Testis (tissue), 3 donors: ENCODE results near the gene ANKRD34C. TPM values are rescaled to one million over a fixed set of nuclear protein-coding genes. Genes with fewer than 3 reads are reported as not detected.
"Not testable (repeated sequence)": the region's sequence is repeated elsewhere in the genome, so short reads cannot be mapped to it uniquely, and the experiment has no call there.

Experiments used
- DNase-seq: peaks from one replicate; pipeline ENCODE4 v3.0.0-alpha.2; 2019
- H3K27ac ChIP-seq, 2 donors: fragments of 200-600 bp; sonication (generic); one replicate each; pipeline ENCODE4 v1.5.1; 2019
- H3K27me3 ChIP-seq: fragments of 200-600 bp; sonication (generic); one replicate; pipeline ENCODE4 v1.5.1; 2019
- H3K36me3 ChIP-seq: fragments of 200-600 bp; sonication (generic); one replicate; pipeline ENCODE4 v1.5.1; 2017; ENCODE audit warnings: low read depth; ENCODE audit errors: missing control alignments
- H3K4me1 ChIP-seq: fragments of 200-600 bp; sonication (generic); one replicate; pipeline ENCODE4 v1.5.1; 2019
- H3K4me3 ChIP-seq, 2 donors: fragments of 200-600 bp; sonication (generic); one replicate each; pipeline ENCODE4 v1.5.1; 2017 to 2019
- H3K9me3 ChIP-seq: fragments of 200-600 bp; sonication (generic); one replicate; pipeline ENCODE4 v1.5.1; 2017
- CTCF ChIP-seq, 3 experiments: fragments of 450-650 bp in 2 of 3; fragments of 200-600 bp in 1 of 3; sonication (generic) in 1 of 3; IDR thresholded peaks; one replicate each; pipeline ENCODE4 v1.5.1; 2016 to 2019; ENCODE audit warnings: antibody characterized with exemption in 3 of 3, mild to moderate bottlenecking in 2 of 3, moderate library complexity in 1 of 3
- POLR2A ChIP-seq: fragments of 450-650 bp; IDR thresholded peaks from one replicate; pipeline ENCODE4 v1.6.1; 2017; ENCODE audit warnings: antibody characterized with exemption, mild to moderate bottlenecking, moderate library complexity
- WGBS, 2 donors: methylation state at CpG; one replicate each; pipeline ENCODE4 v1.1.5; 2018; 5-methylcytosine and 5-hydroxymethylcytosine counted together
- intact Hi-C: fragments of 100-400 bp; cut with DNase I; formaldehyde crosslinking; loops from one replicate; pipeline ENCODE4 v1.15.1; 2023; ENCODE audit warnings: low total_unique reads
- polyA plus RNA-seq: library from polyadenylated mRNA; stranded (reverse); fragments of 350-450 nt; fragmentation: Illumina TruSeq; extraction: RNeasy Lipid Tissue Mini Kit (QIAGEN cat#74804); gene quantifications from one replicate; pipeline ENCODE4 v1.2.3, GENCODE V29; 2014; ENCODE audit warnings: low read depth, low replicate concordance; ENCODE audit not compliant: insufficient read depth
- total RNA-seq, 2 donors: library from RNA; depleted of rRNA; stranded (reverse); fragments of >200 nt; gene quantifications; one replicate each; pipeline ENCODE4 v1.2.3, GENCODE V29; 2016

ANKRD34C gene
- total and polyA plus RNA-seq, 3 donors from 2014 or later, result 0.08 to 0.12 (median 0.12) TPM

- no peaks in the 10 kb centered on the region for H3K27me3 ChIP-seq
- intact Hi-C loops, result no loop called here
- H3K36me3 ChIP-seq, result no peaks in the 10 kb centered on the region
- TF ChIP-seq CTCF (IDR thresholded peaks at IDR 0.05) (no peak), POLR2A (no peak)
- H3K4me1 ChIP-seq, result peaks cover 6% of the 10 kb centered on the region
- DNase-seq, result no peak
- H3K27ac ChIP-seq, result no peak overlapping the region
- H3K9me3 ChIP-seq, result no peaks in the 10 kb centered on the region
- no peak overlapping the region for H3K4me3 ChIP-seq
- WGBS, 2 donors, result 95 to 96% methylated on average over 1 of the region's 1 CpG
These were observed 31.7 kb downstream of the ANKRD34C start for GRCh38 chr15:79314186-79314585.

- no peak for DNase-seq
- intact Hi-C loops, result no loop called here
- Histone ChIP-seq H3K36me3 (no peaks in the 10 kb centered on the region), H3K27me3 (no peaks in the 10 kb centered on the region), H3K4me1 (peaks cover 6% of the 10 kb centered on the region), H3K4me3 (no peak overlapping the region), H3K27ac (no peak overlapping the region), H3K9me3 (no peaks in the 10 kb centered on the region)
- WGBS, 2 donors, result 92 to 97% methylated on average over 6 of the region's 6 CpGs
- TF ChIP-seq POLR2A, result no peak
- no peak for TF ChIP-seq CTCF (IDR thresholded peaks at IDR 0.05)
These were observed 32.3 kb downstream of the ANKRD34C start for GRCh38 chr15:79314811-79315210.

- Histone ChIP-seq H3K36me3 (no peaks in the 10 kb centered on the region), H3K27ac (no peak overlapping the region), H3K4me3 (no peak overlapping the region), H3K4me1 (peaks cover 6% of the 10 kb centered on the region), H3K27me3 (no peaks in the 10 kb centered on the region), H3K9me3 (no peaks in the 10 kb centered on the region)
- intact Hi-C loops, result no loop called here
- 83 to 89% methylated on average over 10 of the region's 10 CpGs for WGBS, 2 donors
- TF ChIP-seq CTCF (IDR thresholded peaks at IDR 0.05) (no peak), POLR2A (no peak)
- DNase-seq, result no peak
These were observed 33.3 kb downstream of the ANKRD34C start for GRCh38 chr15:79315623-79316328.

- DNase-seq, result no peak
- WGBS, 2 donors, result 89 to 92% methylated on average over 9 of the region's 9 CpGs
- no peak overlapping the region for H3K4me3 ChIP-seq
- no peaks in the 10 kb centered on the region for H3K27me3 ChIP-seq
- H3K27ac ChIP-seq, result no peak overlapping the region
- intact Hi-C loops, result no loop called here
- H3K36me3 ChIP-seq, result no peaks in the 10 kb centered on the region
- TF ChIP-seq POLR2A, result no peak
- TF ChIP-seq CTCF (IDR thresholded peaks at IDR 0.05), result no peak
- no peaks in the 10 kb centered on the region for H3K9me3 ChIP-seq
- peaks cover 2% of the 10 kb centered on the region for H3K4me1 ChIP-seq
These were observed 34.3 kb downstream of the ANKRD34C start for GRCh38 chr15:79316864-79317263.

- not testable (repeated sequence) for H3K36me3 ChIP-seq, H3K4me3 ChIP-seq, H3K9me3 ChIP-seq, DNase-seq, H3K27me3 ChIP-seq, H3K4me1 ChIP-seq, H3K27ac ChIP-seq
- intact Hi-C loops, result loop anchor here (5.0 kb wide), 1 partner anchor 507 kb away; no protein-coding TSS in a partner anchor
- 96 to 97% methylated on average over 9 of the region's 9 CpGs for WGBS, 2 donors
These were observed 37.5 kb downstream of the ANKRD34C start for GRCh38 chr15:79319973-79320372.
